ENCODE results near the gene HDHD3. TPM values are rescaled to one million over a fixed set of nuclear protein-coding genes. Genes with fewer than 3 reads are reported as not detected.
"Not testable (repeated sequence)": the region's sequence is repeated elsewhere in the genome, so short reads cannot be mapped to it uniquely, and the experiment has no call there.

The HDHD3 gene
- polyA plus RNA-seq (ENCODE audit: low read depth in 6 of 6): 10 to 100 TPM; 36.3 to 51.3 (median 42.8) TPM

GRCh38 chr9:113376634-113377567 is at the start of gene HDHD3:
Gene HDHD3 (minus strand): TSS chr9:113376986. CDS start chr9:113374354, 2,632 bp downstream.
- ATAC-seq (ENCODE audit: low read depth in 2 of 2) (peak; percentile 91 to 92), DNase-seq (peak; percentile 81)
- Mint-ChIP-seq H3K4me3 (peak within 1 kb of the TSS; percentile 87 to 95 (median 90)), H3K9me3 (no peaks in the 10 kb centered on the region), H3K4me1 (peaks cover 13 to 34% (median 22%) of the 10 kb centered on the region in 3 donors), H3K27me3 (no peaks in the 10 kb centered on the region), H3K27ac (peak within 1 kb of the TSS; percentile 44 to 93 (median 82)), H3K36me3 (no peaks in the 10 kb centered on the region)

- peak overlapping the region in 2 of 6 donors; percentile 7 to 86 for H3K27ac Mint-ChIP-seq
- DNase-seq (no peak), ATAC-seq (ENCODE audit: low read depth in 2 of 2) (no peak)
- no peak overlapping the region for H3K4me3 Mint-ChIP-seq
- no peaks in the 10 kb centered on the region for H3K36me3 Mint-ChIP-seq
- H3K27me3 Mint-ChIP-seq: peaks cover 13 to 20% (median 13%) of the 10 kb centered on the region in 3 donors
- no peaks in the 10 kb centered on the region for H3K9me3 Mint-ChIP-seq
- no peaks in the 10 kb centered on the region for H3K4me1 Mint-ChIP-seq
These were observed 48.3 kb upstream of the HDHD3 start for GRCh38 chr9:113425072-113425471.

GRCh38 chr9:113421726-113422125 is 44.9 kb upstream of the HDHD3 start:
- Mint-ChIP-seq H3K4me1 (peaks cover 0 to 4% (median 0%) of the 10 kb centered on the region in 3 donors), H3K27ac (no peak overlapping the region), H3K27me3 (peaks cover 13 to 18% (median 13%) of the 10 kb centered on the region in 3 donors)

GRCh38 chr9:113417370-113417769 is 40.6 kb upstream of the HDHD3 start:
- no peak overlapping the region for H3K27ac Mint-ChIP-seq
- ATAC-seq (ENCODE audit: low read depth in 2 of 2): no peak
- H3K4me1 Mint-ChIP-seq: peaks cover 0 to 4% (median 0%) of the 10 kb centered on the region in 3 donors
- peaks cover 0 to 3% (median 0%) of the 10 kb centered on the region in 3 donors for H3K27me3 Mint-ChIP-seq
- H3K36me3 Mint-ChIP-seq: no peaks in the 10 kb centered on the region
- H3K9me3 Mint-ChIP-seq: no peaks in the 10 kb centered on the region
- no peak overlapping the region for H3K4me3 Mint-ChIP-seq
- DNase-seq: no peak

More at GRCh38 chr9:113421726-113422125, 44.9 kb upstream of the HDHD3 start:
- no peak for DNase-seq
- Mint-ChIP-seq H3K36me3 (no peaks in the 10 kb centered on the region), H3K4me3 (no peak overlapping the region), H3K9me3 (no peaks in the 10 kb centered on the region)
- ATAC-seq (ENCODE audit: low read depth in 2 of 2): no peak

- peaks cover 0 to 6% (median 4%) of the 10 kb centered on the region in 3 donors for H3K4me1 Mint-ChIP-seq
- H3K4me3 Mint-ChIP-seq: no peak overlapping the region
- ATAC-seq (ENCODE audit: low read depth in 2 of 2): peak; percentile 99 to 100
- no peak overlapping the region for H3K27ac Mint-ChIP-seq
- no peaks in the 10 kb centered on the region for H3K9me3 Mint-ChIP-seq
- H3K27me3 Mint-ChIP-seq: no peaks in the 10 kb centered on the region
- H3K36me3 Mint-ChIP-seq: no peaks in the 10 kb centered on the region
- DNase-seq: peak; percentile 47
These were observed 39.4 kb upstream of the HDHD3 start for GRCh38 chr9:113416149-113416721.

- ATAC-seq (ENCODE audit: low read depth in 2 of 2) (peak; percentile 88), DNase-seq (peak; percentile 94)
- Mint-ChIP-seq H3K9me3 (no peaks in the 10 kb centered on the region), H3K27ac (peak within 1 kb of the TSS; percentile 97 to 100 (median 99)), H3K4me3 (peak within 1 kb of the TSS; percentile 93 to 100 (median 98)), H3K27me3 (no peaks in the 10 kb centered on the region), H3K4me1 (peaks cover 27 to 46% (median 28%) of the 10 kb centered on the region in 3 donors), H3K36me3 (peaks cover 5 to 23% of the 10 kb centered on the region in 2 donors)
These were observed 33.5 kb upstream of the HDHD3 start, which contains the start of the genes C9orf43 and POLE3 for GRCh38 chr9:113410207-113410864. Gene C9orf43 (plus strand): TSS chr9:113410747. CDS start chr9:113413494, 2,747 bp downstream. Gene POLE3 (minus strand): TSS chr9:113410675. CDS start chr9:113410293, 382 bp downstream.

GRCh38 chr9:113409883-113410206 is 33.1 kb upstream of the HDHD3 start:
- ATAC-seq (ENCODE audit: low read depth in 2 of 2) (no peak), DNase-seq (no peak)
- no peaks in the 10 kb centered on the region for H3K9me3 Mint-ChIP-seq
- H3K27ac Mint-ChIP-seq: peak overlapping the region; percentile 97 to 100 (median 99)
- H3K27me3 Mint-ChIP-seq: no peaks in the 10 kb centered on the region
- peaks cover 27 to 46% (median 29%) of the 10 kb centered on the region in 3 donors for H3K4me1 Mint-ChIP-seq
- H3K36me3 Mint-ChIP-seq: peaks cover 5 to 23% of the 10 kb centered on the region in 2 donors
- H3K4me3 Mint-ChIP-seq: peak overlapping the region; percentile 93 to 100 (median 98)

GRCh38 chr9:113409481-113409880 is 32.7 kb upstream of the HDHD3 start:
- Mint-ChIP-seq H3K27ac (peak overlapping the region; percentile 33 to 100 (median 98)), H3K4me1 (peaks cover 27 to 46% (median 32%) of the 10 kb centered on the region in 3 donors), H3K9me3 (no peaks in the 10 kb centered on the region), H3K4me3 (peak overlapping the region; percentile 93 to 100 (median 98)), H3K36me3 (peaks cover 5 to 23% of the 10 kb centered on the region in 2 donors), H3K27me3 (no peaks in the 10 kb centered on the region)
- ATAC-seq (ENCODE audit: low read depth in 2 of 2) (no peak), DNase-seq (no peak)

- Mint-ChIP-seq H3K4me1 (peaks cover 28 to 47% (median 32%) of the 10 kb centered on the region in 3 donors), H3K27ac (peak overlapping the region; percentile 47 to 97 (median 88)), H3K4me3 (peak overlapping the region in 6 of 8 donors; percentile 8 to 93 (median 80)), H3K36me3 (peaks cover 5 to 23% of the 10 kb centered on the region in 2 donors)
- ATAC-seq (ENCODE audit: low read depth in 2 of 2) (peak in 1 of 2 donors; percentile 7), DNase-seq (peak; percentile 49)
- H3K27me3 Mint-ChIP-seq, H3K9me3 Mint-ChIP-seq: not testable (repeated sequence)
These were observed 30.2 kb upstream of the HDHD3 start for GRCh38 chr9:113406873-113407511.

- not testable (repeated sequence) for H3K9me3 Mint-ChIP-seq; H3K27me3 Mint-ChIP-seq; DNase-seq; ATAC-seq (ENCODE audit: low read depth in 2 of 2); H3K4me3 Mint-ChIP-seq
- H3K4me1 Mint-ChIP-seq: peaks cover 34 to 48% (median 36%) of the 10 kb centered on the region in 3 donors
- peaks cover 5 to 23% of the 10 kb centered on the region in 2 donors for H3K36me3 Mint-ChIP-seq
- peak overlapping the region in 5 of 6 donors; percentile 47 to 97 (median 89) for H3K27ac Mint-ChIP-seq
These were observed 29.6 kb upstream of the HDHD3 start for GRCh38 chr9:113406353-113406752.

- Mint-ChIP-seq H3K9me3 (no peaks in the 10 kb centered on the region), H3K27ac (peak overlapping the region in 1 of 6 donors; percentile 33), H3K4me3 (no peak overlapping the region), H3K36me3 (peaks cover 5 to 18% of the 10 kb centered on the region in 2 donors), H3K4me1 (peaks cover 28 to 44% (median 35%) of the 10 kb centered on the region in 3 donors), H3K27me3 (no peaks in the 10 kb centered on the region)
- ATAC-seq (ENCODE audit: low read depth in 2 of 2): no peak
- no peak for DNase-seq
These were observed 26.9 kb upstream of the HDHD3 start for GRCh38 chr9:113403646-113404045.

GRCh38 chr9:113401027-113401792 is 24.4 kb upstream of the HDHD3 start, which contains the start of gene ALAD:
Gene ALAD (minus strand): TSS chr9:113401284. CDS start chr9:113393559, 7,725 bp downstream.
- DNase-seq (peak; percentile 100), ATAC-seq (ENCODE audit: low read depth in 2 of 2) (peak; percentile 97 to 98)
- no peaks in the 10 kb centered on the region for H3K9me3 Mint-ChIP-seq
- H3K27me3 Mint-ChIP-seq: no peaks in the 10 kb centered on the region
- H3K36me3 Mint-ChIP-seq: no peaks in the 10 kb centered on the region
- H3K27ac Mint-ChIP-seq: peak within 1 kb of the TSS in 5 of 6 donors; percentile 60 to 95 (median 90)
- H3K4me1 Mint-ChIP-seq: peaks cover 17 to 33% (median 30%) of the 10 kb centered on the region in 3 donors
- H3K4me3 Mint-ChIP-seq: peak within 1 kb of the TSS; percentile 89 to 98 (median 96)

Measured in naive B cell (primary cell).